Neural cell (in vitro differentiated cells): ENCODE results near the gene CDK2AP2. TPM values are rescaled to one million over a fixed set of nuclear protein-coding genes. Genes with fewer than 3 reads are reported as not detected.

ENCODE experiments used
- H2AFZ ChIP-seq: fragments of 200-600, 300-800 bp; sonication (generic), shearing (Covaris generic); 2 replicates; pipeline ENCODE4 v1.6.0; 2014; ENCODE audit warnings: low read depth, mild to moderate bottlenecking, antibody characterized with exemption, low read length, moderate library complexity
- H3F3A ChIP-seq: fragments of 200-600 bp; shearing (Covaris generic); 2 replicates; pipeline ENCODE4 v1.6.1; 2016; ENCODE audit warnings: mild to moderate bottlenecking, moderate library complexity, mixed read lengths, antibody characterized with exemption, low read length; ENCODE audit not compliant: insufficient read depth, poor library complexity, severe bottlenecking
- H3K27ac ChIP-seq: fragments of 200-600, 300-800 bp; sonication (generic), shearing (Covaris generic); 2 replicates; pipeline ENCODE4 v1.5.1; 2014; ENCODE audit warnings: mild to moderate bottlenecking, low read length, moderate library complexity
- H3K27me3 ChIP-seq: fragments of 300-800, 200-600 bp; sonication (generic), shearing (Covaris generic); 2 replicates; pipeline ENCODE4 v1.6.0; 2014; ENCODE audit warnings: mild to moderate bottlenecking, low read depth, low read length, moderate library complexity; ENCODE audit not compliant: insufficient read depth
- H3K36me3 ChIP-seq: fragments of 300-800, 200-600 bp; sonication (generic), shearing (Covaris generic); 2 replicates; pipeline ENCODE4 v1.5.1; 2014; ENCODE audit warnings: mild to moderate bottlenecking, antibody characterized with exemption, low read length, moderate library complexity; ENCODE audit not compliant: insufficient read depth
- H3K4me2 ChIP-seq: fragments of 300-800, 200-600 bp; sonication (generic), shearing (Covaris generic); 2 replicates; pipeline ENCODE4 v1.6.0; 2014; ENCODE audit warnings: mild to moderate bottlenecking, low read length
- H3K4me3 ChIP-seq: fragments of 300-800, 200-600 bp; sonication (generic), shearing (Covaris generic); 2 replicates; pipeline ENCODE4 v1.5.1; 2014; ENCODE audit warnings: mild to moderate bottlenecking, low read length, moderate library complexity
- H3K79me2 ChIP-seq: fragments of 200-600 bp; shearing (Covaris generic); replicated peaks from 2 replicates; pipeline ENCODE4 v1.6.0; 2014; ENCODE audit warnings: mild to moderate bottlenecking, low read length, moderate library complexity; ENCODE audit not compliant: insufficient read depth
- H3K9ac ChIP-seq: fragments of 300-800, 200-600 bp; sonication (generic), shearing (Covaris generic); 2 replicates; pipeline ENCODE4 v1.6.1; 2016; ENCODE audit warnings: mild to moderate bottlenecking, low read length, mixed read lengths
- H3K9me2 ChIP-seq: fragments of 200-600 bp; shearing (Covaris generic); 2 replicates; pipeline ENCODE4 v1.6.1; 2016; ENCODE audit warnings: mild to moderate bottlenecking, low read length, mixed read lengths; ENCODE audit not compliant: insufficient read depth
- H3K9me3 ChIP-seq: fragments of 200-600, 300-800 bp; sonication (generic), shearing (Covaris generic); 2 replicates; pipeline ENCODE4 v1.6.1; 2016; ENCODE audit warnings: mild to moderate bottlenecking, mixed run types, low read length, moderate library complexity, mixed read lengths
- H4K20me1 ChIP-seq: fragments of 200-600 bp; shearing (Covaris generic); 2 replicates; pipeline ENCODE4 v1.6.1; 2016; ENCODE audit warnings: mild to moderate bottlenecking, mixed run types; ENCODE audit not compliant: insufficient read depth
- EP300 ChIP-seq: fragments of 450-650 bp; conservative IDR thresholded peaks from 2 replicates; pipeline ENCODE4 v1.6.1; 2014; ENCODE audit warnings: antibody characterized with exemption, mild to moderate bottlenecking, moderate library complexity; ENCODE audit not compliant: poor library complexity, severe bottlenecking
- EZH2 ChIP-seq: fragments of 200-600, 300-800 bp; shearing (Covaris generic), sonication (generic); IDR thresholded peaks from 2 replicates; pipeline ENCODE4 v1.6.1; 2014; ENCODE audit warnings: antibody characterized with exemption, low read length, borderline replicate concordance, mild to moderate bottlenecking; ENCODE audit not compliant: insufficient read depth, poor library complexity, severe bottlenecking
- MXI1 ChIP-seq: fragments of 450-650 bp; conservative IDR thresholded peaks from 2 replicates; pipeline ENCODE4 v1.6.1; 2014; ENCODE audit warnings: antibody characterized with exemption, mild to moderate bottlenecking; ENCODE audit not compliant: poor library complexity, severe bottlenecking
- POLR2AphosphoS5 ChIP-seq: IDR thresholded peaks from 2 replicates; pipeline ENCODE4 v1.6.1; 2012
- RAD21 ChIP-seq: fragments of 450-650 bp; conservative IDR thresholded peaks from 2 replicates; pipeline ENCODE4 v1.6.1; 2014; ENCODE audit warnings: antibody characterized with exemption, mild to moderate bottlenecking, moderate library complexity
- REST ChIP-seq: IDR thresholded peaks from 2 replicates; pipeline ENCODE4 v1.6.1; 2012; ENCODE audit warnings: borderline replicate concordance
- SMC3 ChIP-seq: fragments of 450-650 bp; conservative IDR thresholded peaks from 2 replicates; pipeline ENCODE4 v1.6.1; 2014; ENCODE audit warnings: antibody characterized with exemption, mild to moderate bottlenecking, moderate library complexity; ENCODE audit not compliant: poor library complexity
- TAF1 ChIP-seq: IDR thresholded peaks from 2 replicates; pipeline ENCODE4 v1.6.1; 2012; ENCODE audit warnings: low read depth
- polyA plus RNA-seq: library from polyadenylated mRNA; depleted of rRNA; stranded (reverse); fragments of >200 nt; gene quantifications from 2 replicates; pipeline ENCODE4 v1.2.3, GENCODE V29; 2014
- TF ChIP-seq, protein P1 (sequence below): fragments of 450-650 bp; IDR thresholded peaks from 2 replicates; pipeline ENCODE4 v1.5.1; 2014; ENCODE audit warnings: antibody characterized with exemption, mild to moderate bottlenecking, moderate library complexity; ENCODE audit not compliant: poor library complexity, severe bottlenecking

The CDK2AP2 gene
- polyA plus RNA-seq, 1 donor from 2014 or later = 18.1 TPM

GRCh38 chr11:67542971-67543370 is 35.0 kb upstream of the CDK2AP2 start:
- no peaks in the 10 kb centered on the region for H3K27me3 ChIP-seq
- TF ChIP-seq MXI1 = no peak
- TF ChIP-seq, protein P1, sequence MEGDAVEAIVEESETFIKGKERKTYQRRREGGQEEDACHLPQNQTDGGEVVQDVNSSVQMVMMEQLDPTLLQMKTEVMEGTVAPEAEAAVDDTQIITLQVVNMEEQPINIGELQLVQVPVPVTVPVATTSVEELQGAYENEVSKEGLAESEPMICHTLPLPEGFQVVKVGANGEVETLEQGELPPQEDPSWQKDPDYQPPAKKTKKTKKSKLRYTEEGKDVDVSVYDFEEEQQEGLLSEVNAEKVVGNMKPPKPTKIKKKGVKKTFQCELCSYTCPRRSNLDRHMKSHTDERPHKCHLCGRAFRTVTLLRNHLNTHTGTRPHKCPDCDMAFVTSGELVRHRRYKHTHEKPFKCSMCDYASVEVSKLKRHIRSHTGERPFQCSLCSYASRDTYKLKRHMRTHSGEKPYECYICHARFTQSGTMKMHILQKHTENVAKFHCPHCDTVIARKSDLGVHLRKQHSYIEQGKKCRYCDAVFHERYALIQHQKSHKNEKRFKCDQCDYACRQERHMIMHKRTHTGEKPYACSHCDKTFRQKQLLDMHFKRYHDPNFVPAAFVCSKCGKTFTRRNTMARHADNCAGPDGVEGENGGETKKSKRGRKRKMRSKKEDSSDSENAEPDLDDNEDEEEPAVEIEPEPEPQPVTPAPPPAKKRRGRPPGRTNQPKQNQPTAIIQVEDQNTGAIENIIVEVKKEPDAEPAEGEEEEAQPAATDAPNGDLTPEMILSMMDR = no peak
- no peak for TF ChIP-seq SMC3
- no peak for TF ChIP-seq TAF1
- TF ChIP-seq RAD21 = no peak
- TF ChIP-seq EP300 = no peak
- no peak for TF ChIP-seq POLR2AphosphoS5
- no peak for TF ChIP-seq EZH2
- TF ChIP-seq REST = no peak
- H3K9me3 ChIP-seq = no peaks in the 10 kb centered on the region
- no peak overlapping the region for H3K9ac ChIP-seq
- H3K9me2 ChIP-seq = no peaks in the 10 kb centered on the region
- H2AFZ ChIP-seq = no peak overlapping the region
- no peak overlapping the region for H3K4me2 ChIP-seq
- no peaks in the 10 kb centered on the region for H4K20me1 ChIP-seq
- no peaks in the 10 kb centered on the region for H3K79me2 ChIP-seq
- H3F3A ChIP-seq = no peaks in the 10 kb centered on the region
- H3K4me3 ChIP-seq = no peak overlapping the region
- no peak overlapping the region for H3K27ac ChIP-seq
- H3K36me3 ChIP-seq = no peaks in the 10 kb centered on the region

- no peak for TF ChIP-seq MXI1
- no peak for TF ChIP-seq REST
- no peak for TF ChIP-seq TAF1
- TF ChIP-seq, protein P1 = no peak
- no peak for TF ChIP-seq EP300
- TF ChIP-seq RAD21 = no peak
- no peak for TF ChIP-seq POLR2AphosphoS5
- Histone ChIP-seq H3K9me3 (no peaks in the 10 kb centered on the region), H3K4me2 (no peak overlapping the region), H4K20me1 (no peaks in the 10 kb centered on the region), H3K27me3 (no peaks in the 10 kb centered on the region), H2AFZ (no peak overlapping the region), H3K36me3 (no peaks in the 10 kb centered on the region), H3K27ac (no peak overlapping the region), H3F3A (no peaks in the 10 kb centered on the region), H3K9ac (no peak overlapping the region), H3K4me3 (no peak overlapping the region), H3K9me2 (no peaks in the 10 kb centered on the region), H3K79me2 (no peaks in the 10 kb centered on the region)
These were observed 34.2 kb upstream of the CDK2AP2 start for GRCh38 chr11:67542169-67542568.
